Activated CD4-positive, alpha-beta T cell treated with anti-CD3 and anti-CD28 coated beads, Interleukin-2, amount 10 ng/mL, durations not matched to agents 24 days and 14 days (primary cell): Measurements from ENCODE around the gene SSRP1. TPM values are rescaled to one million over a fixed set of nuclear protein-coding genes. Genes with fewer than 3 reads are reported as not detected.
"Not testable (repeated sequence)": the region's sequence is repeated elsewhere in the genome, so short reads cannot be mapped to it uniquely, and the experiment has no call there.

Source experiments
- DNase-seq: peaks from one replicate; pipeline ENCODE4 v3.0.0; 2022
- H3K27ac Mint-ChIP-seq: one replicate; pipeline ENCODE4 v1.8.0; 2022; ENCODE audit warnings: mild to moderate bottlenecking, mixed read lengths
- H3K27me3 Mint-ChIP-seq: one replicate; pipeline ENCODE4 v1.8.0; 2022; ENCODE audit warnings: mixed read lengths
- H3K36me3 Mint-ChIP-seq: one replicate; pipeline ENCODE4 v1.8.0; 2022; ENCODE audit warnings: low read depth, mild to moderate bottlenecking, mixed read lengths
- H3K4me1 Mint-ChIP-seq: one replicate; pipeline ENCODE4 v1.8.0; 2021; ENCODE audit warnings: mixed read lengths
- H3K4me3 Mint-ChIP-seq: one replicate; pipeline ENCODE4 v1.8.0; 2022; ENCODE audit warnings: mild to moderate bottlenecking, moderate library complexity, mixed read lengths
- H3K9me3 Mint-ChIP-seq: one replicate; pipeline ENCODE4 v1.8.0; 2021; ENCODE audit warnings: mixed read lengths
- intact Hi-C: fragments of 100-400 bp; cut with micrococcal nuclease; formaldehyde crosslinking; loops from one replicate; pipeline ENCODE4 v1.15.1; 2023
- total RNA-seq: library from RNA; stranded (reverse); gene quantifications from 2 replicates; pipeline ENCODE4 v1.2.3, GENCODE V29; 2022

Gene SSRP1
- total RNA-seq, 1 donor from 2014 or later = 256 TPM

GRCh38 chr11:57340039-57340615, 4.4 kb upstream of the SSRP1 start:
- Mint-ChIP-seq H3K36me3 (no peaks in the 10 kb centered on the region), H3K27me3 (peaks cover 3% of the 10 kb centered on the region), H3K9me3 (no peaks in the 10 kb centered on the region), H3K4me3 (no peak overlapping the region), H3K4me1 (peaks cover 8% of the 10 kb centered on the region), H3K27ac (no peak overlapping the region)
- intact Hi-C loops = no loop called here
- DNase-seq = no peak

GRCh38 chr11:57339328-57339727, 3.6 kb upstream of the SSRP1 start:
- H3K27ac Mint-ChIP-seq = no peak overlapping the region
- peaks cover 7% of the 10 kb centered on the region for H3K36me3 Mint-ChIP-seq
- H3K4me1 Mint-ChIP-seq = peaks cover 15% of the 10 kb centered on the region
- DNase-seq = no peak
- intact Hi-C loops = loop anchor here (5.0 to 10.0 kb wide), 5 partner anchors 68 to 1238 kb away; partner anchors contain the start of genes LPXN, SELENOH, YPEL4 and ZDHHC5
- H3K4me3 Mint-ChIP-seq = no peak overlapping the region
- no peaks in the 10 kb centered on the region for H3K9me3 Mint-ChIP-seq
- H3K27me3 Mint-ChIP-seq = peaks cover 3% of the 10 kb centered on the region

GRCh38 chr11:57338142-57338541, 2.5 kb upstream of the SSRP1 start, which contains the start of gene P2RX3:
Gene P2RX3, plus strand, starts transcription at chr11:57338352. Its CDS starts 199 bp downstream, at chr11:57338551.
- Mint-ChIP-seq H3K4me1 (peaks cover 27% of the 10 kb centered on the region), H3K9me3 (no peaks in the 10 kb centered on the region), H3K27me3 (peaks cover 3% of the 10 kb centered on the region), H3K27ac (no peak within 1 kb of the TSS), H3K4me3 (no peak within 1 kb of the TSS), H3K36me3 (peaks cover 17% of the 10 kb centered on the region)
- DNase-seq = no peak
- intact Hi-C loops = loop anchor here (5.0 to 10.0 kb wide), 5 partner anchors 69 to 1239 kb away; partner anchors contain the start of genes LPXN, SELENOH, YPEL4 and ZDHHC5

GRCh38 chr11:57336856-57337255, 1.2 kb upstream of the SSRP1 start:
- H3K4me1 Mint-ChIP-seq = peaks cover 32% of the 10 kb centered on the region
- H3K4me3 Mint-ChIP-seq = peak overlapping the region; percentile 93
- not testable (repeated sequence) for H3K27ac Mint-ChIP-seq, H3K9me3 Mint-ChIP-seq, H3K27me3 Mint-ChIP-seq, DNase-seq
- intact Hi-C loops = loop anchor here (5.0 to 10.0 kb wide), 5 partner anchors 70 to 1240 kb away; partner anchors contain the start of genes LPXN, SELENOH, YPEL4 and ZDHHC5
- H3K36me3 Mint-ChIP-seq = peaks cover 28% of the 10 kb centered on the region

GRCh38 chr11:57336111-57336666, 497 bp upstream of the SSRP1 start:
- Mint-ChIP-seq H3K4me3 (peak overlapping the region; percentile 93), H3K4me1 (peaks cover 32% of the 10 kb centered on the region), H3K27me3 (no peaks in the 10 kb centered on the region), H3K27ac (peak overlapping the region; percentile 99), H3K9me3 (no peaks in the 10 kb centered on the region), H3K36me3 (peaks cover 35% of the 10 kb centered on the region)
- no peak for DNase-seq
- intact Hi-C loops = loop anchor here (5.0 to 10.0 kb wide), 5 partner anchors 71 to 1241 kb away; partner anchors contain the start of genes LPXN, SELENOH, YPEL4 and ZDHHC5

- H3K9me3 Mint-ChIP-seq = no peaks in the 10 kb centered on the region
- peak overlapping the region; percentile 93 for H3K27ac Mint-ChIP-seq
- peaks cover 46% of the 10 kb centered on the region for H3K36me3 Mint-ChIP-seq
- intact Hi-C loops = loop anchor here (1.0 to 10.0 kb wide), 9 partner anchors 10 to 1242 kb away; partner anchors contain the start of genes LPXN, SELENOH, YPEL4 and ZDHHC5
- no peaks in the 10 kb centered on the region for H3K27me3 Mint-ChIP-seq
- peak; percentile 64 for DNase-seq
- peaks cover 38% of the 10 kb centered on the region for H3K4me1 Mint-ChIP-seq
- peak overlapping the region; percentile 93 for H3K4me3 Mint-ChIP-seq
Measured at GRCh38 chr11:57335023-57335342, 709 bp downstream of the SSRP1 start.

- no peaks in the 10 kb centered on the region for H3K27me3 Mint-ChIP-seq
- H3K4me3 Mint-ChIP-seq = no peak overlapping the region
- intact Hi-C loops = loop anchor here (10.0 kb wide), 1 partner anchor 412 kb away; the partner anchor contains the start of gene SELENOH
- no peaks in the 10 kb centered on the region for H3K9me3 Mint-ChIP-seq
- peaks cover 65% of the 10 kb centered on the region for H3K36me3 Mint-ChIP-seq
- peaks cover 42% of the 10 kb centered on the region for H3K4me1 Mint-ChIP-seq
- H3K27ac Mint-ChIP-seq = no peak overlapping the region
- DNase-seq = no peak
Measured at GRCh38 chr11:57332694-57333440, 2.8 kb downstream of the SSRP1 start.

GRCh38 chr11:57331720-57332119, 4.0 kb downstream of the SSRP1 start:
- H3K27ac Mint-ChIP-seq = no peak overlapping the region
- H3K4me1 Mint-ChIP-seq = peaks cover 51% of the 10 kb centered on the region
- DNase-seq = no peak
- H3K9me3 Mint-ChIP-seq = no peaks in the 10 kb centered on the region
- no peak overlapping the region for H3K4me3 Mint-ChIP-seq
- peaks cover 76% of the 10 kb centered on the region for H3K36me3 Mint-ChIP-seq
- intact Hi-C loops = loop anchor here (10.0 kb wide), 1 partner anchor 413 kb away; the partner anchor contains the start of gene SELENOH
- H3K27me3 Mint-ChIP-seq = no peaks in the 10 kb centered on the region

- intact Hi-C loops = loop anchor here (10.0 kb wide), 1 partner anchor 415 kb away; the partner anchor contains the start of gene SELENOH
- peak overlapping the region; percentile 32 for H3K4me3 Mint-ChIP-seq
- no peaks in the 10 kb centered on the region for H3K9me3 Mint-ChIP-seq
- no peak for DNase-seq
- no peaks in the 10 kb centered on the region for H3K27me3 Mint-ChIP-seq
- peak overlapping the region; percentile 61 for H3K27ac Mint-ChIP-seq
- H3K36me3 Mint-ChIP-seq = peaks cover 92% of the 10 kb centered on the region
- peaks cover 57% of the 10 kb centered on the region for H3K4me1 Mint-ChIP-seq
Measured at GRCh38 chr11:57330029-57330428, 5.7 kb downstream of the SSRP1 start.

- DNase-seq = no peak
- Mint-ChIP-seq H3K27ac (no peak overlapping the region), H3K4me1 (peaks cover 44% of the 10 kb centered on the region), H3K36me3 (peaks cover 72% of the 10 kb centered on the region), H3K27me3 (no peaks in the 10 kb centered on the region), H3K4me3 (no peak overlapping the region), H3K9me3 (no peaks in the 10 kb centered on the region)
- intact Hi-C loops = no loop called here
Measured at GRCh38 chr11:57327721-57328120, 8.0 kb downstream of the SSRP1 start.

GRCh38 chr11:57325735-57326048, 10.0 kb downstream of the SSRP1 start:
- intact Hi-C loops = loop anchor here (1.0 kb wide), 3 partner anchors 10 to 99 kb away; partner anchors contain the start of gene SSRP1

GRCh38 chr11:57324886-57325734, 10.6 kb downstream of the SSRP1 start, which contains the start of gene TNKS1BP1:
Gene TNKS1BP1, minus strand, starts transcription at chr11:57324952. Its CDS starts 3,067 bp downstream, at chr11:57321885.
- peak; percentile 96 for DNase-seq
- Mint-ChIP-seq H3K4me1 (peaks cover 45% of the 10 kb centered on the region), H3K9me3 (no peaks in the 10 kb centered on the region), H3K36me3 (peaks cover 53% of the 10 kb centered on the region), H3K27me3 (no peaks in the 10 kb centered on the region), H3K4me3 (peak within 1 kb of the TSS; percentile 83), H3K27ac (peak within 1 kb of the TSS; percentile 93)
- intact Hi-C loops = loop anchor here (1.0 kb wide), 3 partner anchors 10 to 99 kb away; partner anchors contain the start of gene SSRP1

More at GRCh38 chr11:57325735-57326048, 10.0 kb downstream of the SSRP1 start:
- H3K9me3 Mint-ChIP-seq = no peaks in the 10 kb centered on the region
- H3K27ac Mint-ChIP-seq = peak overlapping the region; percentile 93
- DNase-seq = no peak
- no peaks in the 10 kb centered on the region for H3K27me3 Mint-ChIP-seq
- H3K4me3 Mint-ChIP-seq = peak overlapping the region; percentile 83
- H3K36me3 Mint-ChIP-seq = peaks cover 56% of the 10 kb centered on the region
- H3K4me1 Mint-ChIP-seq = peaks cover 48% of the 10 kb centered on the region
